ENCODE results near the gene TFIP11. TPM values are rescaled to one million over a fixed set of nuclear protein-coding genes. Genes with fewer than 3 reads are reported as not detected.

TFIP11 gene
- polyA plus RNA-seq (2013, experiment 1 of 2), result 22.9 TPM
- polyA plus RNA-seq (2013, experiment 2 of 2), result 24.9 TPM

DNA sequence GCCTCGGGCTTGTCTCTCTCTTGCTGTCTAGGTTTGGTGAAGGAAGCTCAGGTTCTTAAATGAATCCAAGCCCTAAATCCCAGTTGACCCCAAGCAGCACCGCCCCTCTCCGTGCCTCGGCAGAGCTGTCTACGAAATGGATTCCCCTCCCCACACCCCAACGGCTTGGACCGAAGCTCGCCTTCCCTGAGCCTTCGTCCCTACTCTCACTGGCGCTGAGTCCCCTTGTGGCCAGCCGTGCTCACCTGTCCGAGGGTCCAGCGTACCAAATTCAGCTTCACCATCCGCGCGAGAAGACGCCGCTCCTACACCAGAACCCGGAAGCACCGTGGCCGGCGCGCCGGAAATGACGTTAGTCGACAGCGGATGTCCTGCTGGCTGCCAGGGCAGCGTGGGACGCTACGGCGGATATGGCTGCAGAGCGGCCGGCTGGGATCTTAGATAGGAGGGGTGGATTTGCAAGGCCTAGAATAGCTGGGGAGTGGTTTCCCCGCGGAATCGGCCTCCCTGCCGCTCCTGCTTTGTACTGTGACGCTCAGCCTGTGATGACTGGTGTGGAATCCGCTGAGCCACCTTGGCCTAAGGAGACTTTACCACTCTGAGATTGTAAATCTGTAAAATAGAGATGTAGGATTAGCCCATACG lies at the start of gene TFIP11:
Gene TFIP11 (minus strand): TSS at position 325 of the 645 bp plus-strand sequence. CDS start 2,201 bp downstream, outside the sequence.
- H3K36me3 ChIP-seq (ENCODE audit: control insufficient read depth, insufficient read depth, low read length), result peaks cover 32% of the 10 kb centered on the region
- H3K9me3 ChIP-seq (ENCODE audit: control insufficient read depth, low read length), result no peaks in the 10 kb centered on the region
- peak within 1 kb of the TSS; percentile 87 for H3K4me3 ChIP-seq (ENCODE audit: extremely low read depth, insufficient read depth, low read length, poor library complexity, severe bottlenecking)
- peak within 1 kb of the TSS; percentile 71 for H3K27ac ChIP-seq (ENCODE audit: low read depth, low read length, severe bottlenecking)
- no peaks in the 10 kb centered on the region for H3K4me1 ChIP-seq (ENCODE audit: control insufficient read depth, insufficient read depth, low read length, poor library complexity, severe bottlenecking)
- 0% methylated on average over 35 to 40 of the region's 40 CpGs for WGBS, 2 experiments (ENCODE audit: insufficient coverage in 2 of 2)

DNA sequence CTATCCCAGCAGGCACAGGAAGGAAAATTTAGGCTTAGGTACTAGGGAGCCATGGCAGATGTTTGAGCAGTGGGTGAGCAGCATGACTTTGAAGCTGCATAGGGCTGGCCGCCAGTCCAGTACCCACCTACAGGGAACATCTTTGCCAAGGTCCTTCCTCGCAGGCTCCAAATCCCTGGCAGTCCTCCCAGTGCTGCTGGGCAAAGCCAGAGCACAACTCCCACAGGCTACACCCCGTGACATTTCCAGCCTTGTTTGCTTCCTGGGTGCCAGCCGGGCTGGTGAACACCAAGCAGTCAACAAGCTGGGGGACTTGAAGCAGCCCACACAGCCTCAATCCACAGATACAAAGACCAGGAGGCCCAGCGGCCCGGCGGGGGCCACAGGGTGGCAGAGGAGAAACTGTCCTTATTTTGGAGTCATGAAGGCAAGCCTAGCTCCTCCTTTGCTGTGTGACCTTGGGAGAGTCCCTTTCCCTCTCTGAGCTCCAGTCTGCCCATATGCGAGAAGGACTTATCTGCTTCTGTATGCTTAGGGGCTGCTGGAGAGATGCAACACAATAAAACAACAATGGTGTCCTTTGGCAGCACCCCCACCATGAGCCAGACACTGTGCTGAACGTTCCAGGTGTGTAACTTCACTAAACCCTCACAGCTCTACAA lies 49.6 kb upstream of the TFIP11 start:
- peaks cover 11% of the 10 kb centered on the region for H3K4me1 ChIP-seq (ENCODE audit: control insufficient read depth, insufficient read depth, low read length, poor library complexity, severe bottlenecking)
- H3K9me3 ChIP-seq (ENCODE audit: control insufficient read depth, low read length), result no peaks in the 10 kb centered on the region
- WGBS, 2 experiments (ENCODE audit: insufficient coverage in 2 of 2), result 73 to 83% methylated on average over 7 of the region's 9 CpGs
- H3K4me3 ChIP-seq (ENCODE audit: extremely low read depth, insufficient read depth, low read length, poor library complexity, severe bottlenecking), result no peak overlapping the region
- H3K27ac ChIP-seq (ENCODE audit: low read depth, low read length, severe bottlenecking), result no peak overlapping the region
- H3K36me3 ChIP-seq (ENCODE audit: control insufficient read depth, insufficient read depth, low read length), result peaks cover 19% of the 10 kb centered on the region

DNA sequence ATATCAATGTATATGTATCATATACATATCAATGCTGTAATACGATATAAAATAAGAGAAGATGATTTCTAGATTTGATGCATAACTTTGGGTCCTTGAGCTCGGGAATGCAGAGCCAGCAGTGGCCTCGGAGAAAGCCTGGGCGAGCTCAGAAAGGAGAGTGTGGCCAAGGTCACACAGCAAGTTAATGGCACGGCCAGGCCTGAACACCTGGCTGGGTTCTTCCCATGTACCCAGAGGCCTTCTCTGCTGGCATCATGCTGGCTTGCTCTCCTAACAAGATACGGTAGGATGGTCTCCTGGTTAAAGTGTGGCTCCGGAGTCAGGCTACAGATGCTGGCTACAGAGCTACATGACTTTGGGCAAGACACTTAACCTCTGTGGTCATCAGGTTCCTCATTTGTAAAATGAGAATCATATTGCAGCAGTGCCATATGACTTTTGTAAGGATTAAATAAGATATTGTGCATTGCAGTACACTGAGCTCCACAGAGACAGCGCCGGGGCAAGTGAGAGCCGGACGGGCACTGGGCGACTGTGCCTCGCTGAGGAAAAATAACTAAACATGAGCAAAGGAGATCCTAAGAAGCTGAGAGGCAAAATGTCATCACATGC lies 47.8 kb upstream of the TFIP11 start:
- WGBS, 2 experiments (ENCODE audit: insufficient coverage in 2 of 2), result 91 to 95% methylated on average over 10 to 12 of the region's 13 CpGs
- H3K4me3 ChIP-seq (ENCODE audit: extremely low read depth, insufficient read depth, low read length, poor library complexity, severe bottlenecking), result no peak overlapping the region
- no peaks in the 10 kb centered on the region for H3K9me3 ChIP-seq (ENCODE audit: control insufficient read depth, low read length)
- H3K4me1 ChIP-seq (ENCODE audit: control insufficient read depth, insufficient read depth, low read length, poor library complexity, severe bottlenecking), result peaks cover 10% of the 10 kb centered on the region
- H3K36me3 ChIP-seq (ENCODE audit: control insufficient read depth, insufficient read depth, low read length), result peaks cover 17% of the 10 kb centered on the region
- no peak overlapping the region for H3K27ac ChIP-seq (ENCODE audit: low read depth, low read length, severe bottlenecking)

DNA sequence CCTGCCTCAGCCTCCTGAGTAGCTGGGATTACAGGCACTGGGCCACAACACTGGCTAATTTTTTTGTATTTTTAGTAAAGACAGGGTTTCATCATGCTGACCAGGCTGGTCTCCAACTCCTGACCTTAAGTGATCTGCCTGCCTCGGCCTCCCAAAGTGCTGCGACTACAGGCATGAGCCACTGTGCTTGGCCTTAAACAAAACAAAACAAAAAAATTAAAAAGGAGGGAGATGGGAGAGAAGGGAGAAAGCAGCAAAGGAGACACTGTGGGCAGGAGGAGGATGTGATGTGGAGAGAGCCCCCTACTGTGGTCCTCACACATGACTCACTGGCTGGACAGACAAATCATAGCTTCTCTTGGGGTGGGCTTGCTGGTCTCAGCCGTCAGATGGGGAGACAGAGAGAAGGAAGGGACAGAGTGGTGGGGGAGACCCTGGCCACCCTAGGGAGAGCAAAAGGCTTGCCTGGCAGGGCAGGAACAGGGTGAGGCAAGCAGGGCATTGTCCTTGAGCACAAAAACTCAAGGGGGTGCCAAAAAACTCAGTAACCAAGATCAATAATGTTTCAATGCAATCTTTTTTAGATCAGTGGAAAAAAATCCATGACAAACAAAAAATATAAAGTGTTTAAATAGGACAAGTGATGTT lies 46.1 kb upstream of the TFIP11 start:
- H3K4me1 ChIP-seq (ENCODE audit: control insufficient read depth, insufficient read depth, low read length, poor library complexity, severe bottlenecking), result peaks cover 19% of the 10 kb centered on the region
- peaks cover 6% of the 10 kb centered on the region for H3K36me3 ChIP-seq (ENCODE audit: control insufficient read depth, insufficient read depth, low read length)
- no peak overlapping the region for H3K4me3 ChIP-seq (ENCODE audit: extremely low read depth, insufficient read depth, low read length, poor library complexity, severe bottlenecking)
- H3K27ac ChIP-seq (ENCODE audit: low read depth, low read length, severe bottlenecking), result no peak overlapping the region
- WGBS, 2 experiments (ENCODE audit: insufficient coverage in 2 of 2), result 70% methylated on average over 3 of the region's 3 CpGs; no CpG with 5 or more reads in 1 of the 2 experiments
- H3K9me3 ChIP-seq (ENCODE audit: control insufficient read depth, low read length), result no peaks in the 10 kb centered on the region

DNA sequence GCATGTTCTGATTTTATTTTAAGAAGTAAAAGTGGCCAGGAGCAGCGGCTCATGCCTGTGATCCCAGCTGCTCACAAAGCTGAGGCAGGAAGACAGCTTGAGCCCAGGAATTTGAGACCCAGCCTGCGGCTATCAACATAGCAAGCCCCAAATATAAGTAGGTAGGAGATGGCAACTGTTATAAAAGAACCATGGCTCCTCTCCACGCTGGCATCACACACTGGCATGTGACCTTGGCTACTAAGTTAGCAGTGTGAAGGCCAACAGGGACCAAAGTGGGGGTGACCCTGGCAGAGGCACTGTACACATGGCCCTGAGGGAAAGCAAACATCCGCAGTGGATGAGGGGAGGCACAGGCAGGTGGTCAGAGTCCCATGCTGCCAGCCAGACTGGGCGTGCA lies 44.6 kb upstream of the TFIP11 start:
- Histone ChIP-seq H3K4me3 (ENCODE audit: extremely low read depth, insufficient read depth, low read length, poor library complexity, severe bottlenecking) (no peak overlapping the region), H3K36me3 (ENCODE audit: control insufficient read depth, insufficient read depth, low read length) (peaks cover 6% of the 10 kb centered on the region), H3K27ac (ENCODE audit: low read depth, low read length, severe bottlenecking) (no peak overlapping the region), H3K4me1 (ENCODE audit: control insufficient read depth, insufficient read depth, low read length, poor library complexity, severe bottlenecking) (peaks cover 21% of the 10 kb centered on the region), H3K9me3 (ENCODE audit: control insufficient read depth, low read length) (no peaks in the 10 kb centered on the region)
- WGBS, 2 experiments (ENCODE audit: insufficient coverage in 2 of 2), result 95 to 100% methylated on average over 2 to 5 of the region's 5 CpGs

DNA sequence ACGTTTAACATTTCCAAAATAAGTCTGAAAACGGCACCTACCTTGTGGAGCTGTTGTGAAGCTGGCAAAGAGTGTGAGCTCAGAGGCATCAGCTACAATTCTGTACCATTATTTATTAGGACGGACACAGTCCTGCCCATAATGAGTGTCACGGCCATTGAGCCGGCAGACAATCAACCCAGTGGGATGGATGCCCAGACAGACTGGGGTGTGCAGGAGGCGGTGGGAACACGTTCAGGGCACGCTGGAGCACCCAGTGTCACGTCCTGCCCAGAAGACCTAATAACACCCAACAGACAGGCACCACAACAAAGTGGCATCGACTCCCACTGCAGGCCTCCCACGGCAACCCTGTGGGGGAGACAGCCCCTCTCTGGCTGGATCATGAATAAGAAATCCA lies 43.2 kb upstream of the TFIP11 start:
- peaks cover 31% of the 10 kb centered on the region for H3K4me1 ChIP-seq (ENCODE audit: control insufficient read depth, insufficient read depth, low read length, poor library complexity, severe bottlenecking)
- H3K36me3 ChIP-seq (ENCODE audit: control insufficient read depth, insufficient read depth, low read length), result peaks cover 6% of the 10 kb centered on the region
- H3K4me3 ChIP-seq (ENCODE audit: extremely low read depth, insufficient read depth, low read length, poor library complexity, severe bottlenecking), result no peak overlapping the region
- no peak overlapping the region for H3K27ac ChIP-seq (ENCODE audit: low read depth, low read length, severe bottlenecking)
- no peaks in the 10 kb centered on the region for H3K9me3 ChIP-seq (ENCODE audit: control insufficient read depth, low read length)
- 87 to 89% methylated on average over 8 to 11 of the region's 11 CpGs for WGBS, 2 experiments (ENCODE audit: insufficient coverage in 2 of 2)

DNA sequence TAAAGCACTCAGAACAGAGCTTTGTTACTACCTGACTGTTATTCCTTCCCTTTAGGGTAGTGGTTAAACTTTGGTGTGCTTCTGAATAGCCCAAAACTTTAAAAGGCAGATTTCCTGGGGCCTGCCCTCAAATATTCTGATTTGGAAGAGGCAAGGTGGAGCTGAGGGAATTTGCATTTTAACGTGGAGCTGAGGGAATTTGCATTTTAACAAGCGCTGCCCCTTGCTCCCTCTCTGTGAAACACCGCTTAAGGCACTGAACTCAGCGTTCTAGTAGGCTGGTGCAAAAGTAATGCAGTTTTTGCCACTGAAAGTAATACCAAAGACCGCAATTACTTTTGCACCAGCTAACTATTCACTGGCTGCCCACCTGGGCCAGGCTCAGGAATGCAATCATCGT lies 42.7 kb upstream of the TFIP11 start:
- WGBS, 2 experiments (ENCODE audit: insufficient coverage in 2 of 2), result 39 to 63% methylated on average over 4 to 6 of the region's 6 CpGs
- H3K27ac ChIP-seq (ENCODE audit: low read depth, low read length, severe bottlenecking), result no peak overlapping the region
- no peaks in the 10 kb centered on the region for H3K9me3 ChIP-seq (ENCODE audit: control insufficient read depth, low read length)
- peaks cover 36% of the 10 kb centered on the region for H3K4me1 ChIP-seq (ENCODE audit: control insufficient read depth, insufficient read depth, low read length, poor library complexity, severe bottlenecking)
- no peak overlapping the region for H3K4me3 ChIP-seq (ENCODE audit: extremely low read depth, insufficient read depth, low read length, poor library complexity, severe bottlenecking)
- peaks cover 6% of the 10 kb centered on the region for H3K36me3 ChIP-seq (ENCODE audit: control insufficient read depth, insufficient read depth, low read length)

DNA sequence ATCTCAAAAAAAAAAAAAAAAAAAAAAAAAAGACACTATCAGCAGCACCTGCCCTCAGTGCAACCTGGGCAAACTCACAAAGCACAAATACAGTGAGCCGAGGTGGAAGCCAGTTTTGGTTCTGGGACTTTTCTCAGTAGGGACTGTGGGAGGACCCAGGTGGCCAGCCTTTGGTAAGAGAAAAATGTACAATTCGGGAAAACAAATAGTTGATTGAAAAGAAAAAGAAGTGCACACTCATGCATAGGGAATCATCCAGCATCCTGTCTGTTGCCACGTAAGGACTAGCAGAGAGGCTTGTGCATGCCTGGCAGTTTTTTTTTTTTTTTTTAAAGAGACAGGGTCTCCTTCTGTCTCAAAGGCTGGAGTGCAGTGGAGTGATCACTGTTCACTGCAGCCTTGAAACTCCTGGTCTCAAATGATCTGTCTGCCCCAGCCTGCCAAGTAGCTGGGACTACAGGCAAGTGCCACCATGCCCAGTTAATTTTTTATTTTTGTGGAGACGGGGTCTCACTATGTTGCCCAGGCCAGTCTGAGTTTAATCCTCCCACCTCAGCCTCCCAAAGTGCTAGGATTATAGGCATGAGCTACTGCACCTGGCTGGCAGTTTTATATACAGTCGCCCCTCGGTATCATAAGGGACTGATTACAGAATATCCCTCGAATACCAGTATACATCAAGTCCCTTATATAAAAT lies 40.9 kb upstream of the TFIP11 start:
- Histone ChIP-seq H3K4me1 (ENCODE audit: control insufficient read depth, insufficient read depth, low read length, poor library complexity, severe bottlenecking) (peaks cover 30% of the 10 kb centered on the region), H3K27ac (ENCODE audit: low read depth, low read length, severe bottlenecking) (peak overlapping the region; percentile 87)
- WGBS, 2 experiments (ENCODE audit: insufficient coverage in 2 of 2), result 52 to 75% methylated on average over 3 to 4 of the region's 7 CpGs

DNA sequence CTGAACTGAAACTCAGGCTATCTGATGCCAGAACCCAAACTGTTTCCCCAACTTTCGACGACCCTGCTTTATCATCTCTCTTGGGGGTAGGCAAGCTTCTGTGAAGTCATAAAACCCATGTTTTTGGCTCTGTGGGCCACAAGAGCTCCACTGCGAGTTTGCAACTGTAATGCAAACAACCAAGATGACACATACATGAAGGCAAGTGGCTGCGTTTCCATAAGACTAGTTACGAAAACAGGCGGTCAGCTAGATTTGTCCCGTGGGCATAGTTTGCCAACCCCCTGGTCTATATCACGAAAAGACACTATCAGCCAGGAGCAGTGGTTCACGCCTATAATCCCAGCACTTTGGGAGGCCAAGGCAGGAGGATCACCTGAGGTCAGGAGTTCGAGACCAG lies 40.2 kb upstream of the TFIP11 start:
- H3K4me3 ChIP-seq (ENCODE audit: extremely low read depth, insufficient read depth, low read length, poor library complexity, severe bottlenecking), result no peak overlapping the region
- WGBS, 2 experiments (ENCODE audit: insufficient coverage in 2 of 2), result 53 to 57% methylated on average over 8 of the region's 10 CpGs
- H3K27ac ChIP-seq (ENCODE audit: low read depth, low read length, severe bottlenecking), result peak overlapping the region; percentile 30
- H3K4me1 ChIP-seq (ENCODE audit: control insufficient read depth, insufficient read depth, low read length, poor library complexity, severe bottlenecking), result peaks cover 29% of the 10 kb centered on the region
- H3K9me3 ChIP-seq (ENCODE audit: control insufficient read depth, low read length), result no peaks in the 10 kb centered on the region
- H3K36me3 ChIP-seq (ENCODE audit: control insufficient read depth, insufficient read depth, low read length), result peaks cover 4% of the 10 kb centered on the region

More for the DNA sequence above, 40.9 kb upstream of the TFIP11 start:
- no peaks in the 10 kb centered on the region for H3K9me3 ChIP-seq (ENCODE audit: control insufficient read depth, low read length)
- H3K36me3 ChIP-seq (ENCODE audit: control insufficient read depth, insufficient read depth, low read length), result peaks cover 6% of the 10 kb centered on the region
- no peak overlapping the region for H3K4me3 ChIP-seq (ENCODE audit: extremely low read depth, insufficient read depth, low read length, poor library complexity, severe bottlenecking)

DNA sequence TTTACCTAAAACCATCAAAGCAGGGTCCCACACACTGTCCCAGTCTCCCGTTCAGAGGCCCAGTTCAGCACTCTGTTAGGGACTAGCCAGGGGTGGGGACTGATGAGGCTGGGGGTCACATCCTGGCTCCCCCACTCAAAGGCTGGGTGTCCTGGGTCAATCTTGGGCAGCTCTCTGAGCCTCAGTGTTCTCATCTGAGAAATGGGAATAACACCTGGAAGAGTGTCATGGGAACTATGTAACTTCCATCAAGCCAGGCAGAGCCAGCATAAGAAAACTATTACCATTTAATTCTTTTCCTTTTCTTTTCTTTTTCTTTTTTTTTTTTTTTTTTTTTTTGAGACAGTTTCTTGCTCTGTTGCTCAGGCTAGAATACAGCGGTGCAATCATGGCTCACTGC lies 39.3 kb upstream of the TFIP11 start:
- peaks cover 7% of the 10 kb centered on the region for H3K36me3 ChIP-seq (ENCODE audit: control insufficient read depth, insufficient read depth, low read length)
- WGBS, 2 experiments (ENCODE audit: insufficient coverage in 2 of 2), result 100% methylated on average over 1 of the region's 2 CpGs; no CpG with 5 or more reads in 1 of the 2 experiments
- peak overlapping the region; percentile 81 for H3K27ac ChIP-seq (ENCODE audit: low read depth, low read length, severe bottlenecking)
- no peak overlapping the region for H3K4me3 ChIP-seq (ENCODE audit: extremely low read depth, insufficient read depth, low read length, poor library complexity, severe bottlenecking)
- H3K9me3 ChIP-seq (ENCODE audit: control insufficient read depth, low read length), result no peaks in the 10 kb centered on the region
- peaks cover 28% of the 10 kb centered on the region for H3K4me1 ChIP-seq (ENCODE audit: control insufficient read depth, insufficient read depth, low read length, poor library complexity, severe bottlenecking)

All from mesodermal cell (in vitro differentiated cells).